Testis (tissue), 3 donors: ENCODE results near the gene SIK3. TPM values are rescaled to one million over a fixed set of nuclear protein-coding genes. Genes with fewer than 3 reads are reported as not detected.

ENCODE experiments used
- DNase-seq: peaks from one replicate; pipeline ENCODE4 v3.0.0-alpha.2; 2019
- H3K27ac ChIP-seq, 2 donors: fragments of 200-600 bp; sonication (generic); one replicate each; pipeline ENCODE4 v1.5.1; 2019
- H3K27me3 ChIP-seq: fragments of 200-600 bp; sonication (generic); one replicate; pipeline ENCODE4 v1.5.1; 2019
- H3K36me3 ChIP-seq: fragments of 200-600 bp; sonication (generic); one replicate; pipeline ENCODE4 v1.5.1; 2017; ENCODE audit warnings: low read depth; ENCODE audit errors: missing control alignments
- H3K4me1 ChIP-seq: fragments of 200-600 bp; sonication (generic); one replicate; pipeline ENCODE4 v1.5.1; 2019
- H3K4me3 ChIP-seq, 2 donors: fragments of 200-600 bp; sonication (generic); one replicate each; pipeline ENCODE4 v1.5.1; 2017 to 2019
- H3K9me3 ChIP-seq: fragments of 200-600 bp; sonication (generic); one replicate; pipeline ENCODE4 v1.5.1; 2017
- POLR2A ChIP-seq: fragments of 450-650 bp; IDR thresholded peaks from one replicate; pipeline ENCODE4 v1.6.1; 2017; ENCODE audit warnings: antibody characterized with exemption, mild to moderate bottlenecking, moderate library complexity
- WGBS, 2 donors: methylation state at CpG; one replicate each; pipeline ENCODE4 v1.1.5; 2018; 5-methylcytosine and 5-hydroxymethylcytosine counted together
- intact Hi-C: fragments of 100-400 bp; cut with DNase I; formaldehyde crosslinking; loops from one replicate; pipeline ENCODE4 v1.15.1; 2023; ENCODE audit warnings: low total_unique reads
- polyA plus RNA-seq: library from polyadenylated mRNA; stranded (reverse); fragments of 350-450 nt; fragmentation: Illumina TruSeq; extraction: RNeasy Lipid Tissue Mini Kit (QIAGEN cat#74804); gene quantifications from one replicate; pipeline ENCODE4 v1.2.3, GENCODE V29; 2014; ENCODE audit warnings: low read depth, low replicate concordance; ENCODE audit not compliant: insufficient read depth
- total RNA-seq, 2 donors: library from RNA; depleted of rRNA; stranded (reverse); fragments of >200 nt; gene quantifications; one replicate each; pipeline ENCODE4 v1.2.3, GENCODE V29; 2016
- TF ChIP-seq, protein P1 (sequence below), 3 experiments: fragments of 450-650 bp in 2 of 3; fragments of 200-600 bp in 1 of 3; sonication (generic) in 1 of 3; IDR thresholded peaks; one replicate each; pipeline ENCODE4 v1.5.1; 2016 to 2019; ENCODE audit warnings: antibody characterized with exemption in 3 of 3, mild to moderate bottlenecking in 2 of 3, moderate library complexity in 1 of 3

SIK3 gene
- total and polyA plus RNA-seq, 3 donors from 2014 or later, result 112 to 125 (median 123) TPM

DNA sequence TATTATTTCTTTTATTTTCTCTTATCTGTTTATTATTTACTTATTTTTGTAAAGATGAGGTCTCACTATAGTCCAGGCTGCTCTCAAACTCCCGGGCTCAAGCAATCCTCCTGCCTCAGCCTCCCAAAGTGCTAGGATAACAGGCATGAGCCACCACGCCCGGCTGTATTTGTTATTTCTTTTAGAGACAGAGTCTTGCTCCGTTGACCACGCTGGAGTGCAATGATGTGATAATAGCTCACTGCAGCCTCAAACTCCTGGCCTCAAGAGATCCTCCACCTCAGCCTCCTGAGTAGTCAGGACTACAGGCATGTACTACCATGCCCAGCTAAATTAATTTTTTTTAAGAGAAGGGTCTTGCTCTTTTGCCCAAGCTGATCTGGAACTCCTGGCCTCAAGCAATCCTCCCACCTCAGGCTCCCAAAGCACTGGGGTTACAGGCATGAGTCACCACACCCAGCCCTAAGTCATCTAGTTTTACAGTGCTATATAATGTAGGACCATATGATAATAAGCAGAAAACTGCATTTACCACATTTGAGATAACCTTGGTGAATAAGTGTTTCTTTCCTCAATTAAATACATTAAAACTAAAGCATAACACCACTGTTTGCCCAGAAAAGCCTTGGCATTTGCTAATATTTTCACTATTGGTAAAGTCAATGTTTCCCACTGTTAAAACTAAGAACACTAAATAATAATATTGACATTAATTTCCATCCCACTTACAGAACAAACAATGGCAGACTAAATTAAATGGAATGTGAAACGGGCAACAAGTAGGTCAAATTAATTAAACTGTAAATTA, 127.5 kb downstream of the SIK3 start:
- intact Hi-C loops, result no loop called here

GRCh38 chr11:116969694-116970093, 128.5 kb downstream of the SIK3 start:
- intact Hi-C loops, result no loop called here
- WGBS, 2 donors, result 79 to 86% methylated on average over 2 of the region's 2 CpGs

More for the DNA sequence above, 127.5 kb downstream of the SIK3 start:
- H3K27me3 ChIP-seq, result no peaks in the 10 kb centered on the region
- H3K9me3 ChIP-seq, result no peaks in the 10 kb centered on the region
- no peak overlapping the region for H3K4me3 ChIP-seq
- TF ChIP-seq POLR2A, result no peak
- TF ChIP-seq, protein P1, sequence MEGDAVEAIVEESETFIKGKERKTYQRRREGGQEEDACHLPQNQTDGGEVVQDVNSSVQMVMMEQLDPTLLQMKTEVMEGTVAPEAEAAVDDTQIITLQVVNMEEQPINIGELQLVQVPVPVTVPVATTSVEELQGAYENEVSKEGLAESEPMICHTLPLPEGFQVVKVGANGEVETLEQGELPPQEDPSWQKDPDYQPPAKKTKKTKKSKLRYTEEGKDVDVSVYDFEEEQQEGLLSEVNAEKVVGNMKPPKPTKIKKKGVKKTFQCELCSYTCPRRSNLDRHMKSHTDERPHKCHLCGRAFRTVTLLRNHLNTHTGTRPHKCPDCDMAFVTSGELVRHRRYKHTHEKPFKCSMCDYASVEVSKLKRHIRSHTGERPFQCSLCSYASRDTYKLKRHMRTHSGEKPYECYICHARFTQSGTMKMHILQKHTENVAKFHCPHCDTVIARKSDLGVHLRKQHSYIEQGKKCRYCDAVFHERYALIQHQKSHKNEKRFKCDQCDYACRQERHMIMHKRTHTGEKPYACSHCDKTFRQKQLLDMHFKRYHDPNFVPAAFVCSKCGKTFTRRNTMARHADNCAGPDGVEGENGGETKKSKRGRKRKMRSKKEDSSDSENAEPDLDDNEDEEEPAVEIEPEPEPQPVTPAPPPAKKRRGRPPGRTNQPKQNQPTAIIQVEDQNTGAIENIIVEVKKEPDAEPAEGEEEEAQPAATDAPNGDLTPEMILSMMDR (IDR thresholded peaks at IDR 0.05), result no peak
- WGBS, 2 donors, result 88 to 89% methylated on average over 6 of the region's 6 CpGs
- no peaks in the 10 kb centered on the region for H3K36me3 ChIP-seq
- no peak overlapping the region for H3K27ac ChIP-seq
- H3K4me1 ChIP-seq, result no peaks in the 10 kb centered on the region
- no peak for DNase-seq

GRCh38 chr11:116964269-116964668, 134.0 kb downstream of the SIK3 start:
- no peak for DNase-seq
- Histone ChIP-seq H3K36me3 (no peaks in the 10 kb centered on the region), H3K4me3 (no peak overlapping the region), H3K27ac (no peak overlapping the region), H3K27me3 (no peaks in the 10 kb centered on the region), H3K9me3 (no peaks in the 10 kb centered on the region), H3K4me1 (no peaks in the 10 kb centered on the region)
- intact Hi-C loops, result no loop called here
- TF ChIP-seq, protein P1 (IDR thresholded peaks at IDR 0.05), result no peak
- TF ChIP-seq POLR2A, result no peak
- 89 to 90% methylated on average over 4 of the region's 4 CpGs for WGBS, 2 donors

More at GRCh38 chr11:116969694-116970093, 128.5 kb downstream of the SIK3 start:
- H3K27me3 ChIP-seq, result no peaks in the 10 kb centered on the region
- H3K9me3 ChIP-seq, result no peaks in the 10 kb centered on the region
- no peak for DNase-seq
- no peak overlapping the region for H3K4me3 ChIP-seq
- H3K27ac ChIP-seq, result no peak overlapping the region
- TF ChIP-seq, protein P1 (IDR thresholded peaks at IDR 0.05), result no peak
- TF ChIP-seq POLR2A, result no peak
- H3K4me1 ChIP-seq, result no peaks in the 10 kb centered on the region
- H3K36me3 ChIP-seq, result no peaks in the 10 kb centered on the region

GRCh38 chr11:116963813-116964212, 134.4 kb downstream of the SIK3 start:
- no peak overlapping the region for H3K4me3 ChIP-seq
- H3K27ac ChIP-seq, result no peak overlapping the region
- H3K36me3 ChIP-seq, result no peaks in the 10 kb centered on the region
- DNase-seq, result no peak
- TF ChIP-seq, protein P1 (IDR thresholded peaks at IDR 0.05), result no peak
- TF ChIP-seq POLR2A, result no peak
- H3K4me1 ChIP-seq, result no peaks in the 10 kb centered on the region
- no peaks in the 10 kb centered on the region for H3K27me3 ChIP-seq
- 61 to 76% methylated on average over 4 of the region's 4 CpGs for WGBS, 2 donors
- no peaks in the 10 kb centered on the region for H3K9me3 ChIP-seq
- intact Hi-C loops, result no loop called here

GRCh38 chr11:116962108-116962507, 136.1 kb downstream of the SIK3 start:
- WGBS, 2 donors, result 85 to 94% methylated on average over 4 of the region's 4 CpGs
- H3K27me3 ChIP-seq, result no peaks in the 10 kb centered on the region
- TF ChIP-seq, protein P1 (IDR thresholded peaks at IDR 0.05), result no peak
- TF ChIP-seq POLR2A, result no peak
- no peaks in the 10 kb centered on the region for H3K4me1 ChIP-seq
- no peak overlapping the region for H3K4me3 ChIP-seq
- H3K9me3 ChIP-seq, result no peaks in the 10 kb centered on the region
- DNase-seq, result no peak
- no peaks in the 10 kb centered on the region for H3K36me3 ChIP-seq
- intact Hi-C loops, result no loop called here
- no peak overlapping the region for H3K27ac ChIP-seq
